Mucosa of rectum (tissue), 2 donors: ENCODE measurements around the gene SAXO1.
A peak's percentile ranks its signal among the peaks of the same experiment; 100 is the strongest.

Source experiments
- H3K27ac ChIP-seq, 2 donors: one replicate each; pipeline ENCODE4 v1.7.0; 2013; ENCODE audit warnings: inconsistent platforms in 2 of 2, low read depth in 2 of 2, low read length in 2 of 2
- H3K27me3 ChIP-seq, 2 donors: one replicate each; pipeline ENCODE4 v1.7.0; 2013; ENCODE audit warnings: low read length in 2 of 2; ENCODE audit not compliant: control insufficient read depth in 2 of 2, insufficient read depth in 2 of 2
- H3K36me3 ChIP-seq, 2 donors: one replicate each; pipeline ENCODE4 v1.7.0; 2013; ENCODE audit warnings: low read length in 2 of 2; ENCODE audit not compliant: control insufficient read depth in 2 of 2, insufficient read depth in 2 of 2
- H3K4me1 ChIP-seq, 2 donors: one replicate each; pipeline ENCODE4 v1.7.0; 2013; ENCODE audit warnings: low read length in 2 of 2, mild to moderate bottlenecking in 1 of 2; ENCODE audit not compliant: control insufficient read depth in 2 of 2, insufficient read depth in 2 of 2
- H3K4me3 ChIP-seq, 2 donors: one replicate each; pipeline ENCODE4 v1.7.0; 2013; ENCODE audit warnings: low read length in 2 of 2
- H3K9ac ChIP-seq, 2 donors: one replicate each; pipeline ENCODE4 v1.7.0; 2013; ENCODE audit warnings: low read length in 2 of 2, low read depth in 1 of 2, mild to moderate bottlenecking in 1 of 2
- H3K9me3 ChIP-seq, 2 donors: one replicate each; pipeline ENCODE4 v1.7.0; 2013; ENCODE audit warnings: low read length in 2 of 2; ENCODE audit not compliant: control insufficient read depth in 2 of 2
- donor health status: healthy.
- donor health status: Normal muscosa, but diverticular disease.

The SAXO1 gene

GRCh38 chr9:19033015-19033414, at the start of gene SAXO1:
Gene SAXO1 (minus strand): TSS chr9:19033209. CDS start chr9:19032908, 301 bp downstream.
- Histone ChIP-seq H3K4me3 (no peak within 1 kb of the TSS), H3K9ac (no peak within 1 kb of the TSS), H3K9me3 (no peaks in the 10 kb centered on the region), H3K36me3 (no peaks in the 10 kb centered on the region), H3K27me3 (no peaks in the 10 kb centered on the region), H3K27ac (no peak within 1 kb of the TSS), H3K4me1 (no peaks in the 10 kb centered on the region)

DNA sequence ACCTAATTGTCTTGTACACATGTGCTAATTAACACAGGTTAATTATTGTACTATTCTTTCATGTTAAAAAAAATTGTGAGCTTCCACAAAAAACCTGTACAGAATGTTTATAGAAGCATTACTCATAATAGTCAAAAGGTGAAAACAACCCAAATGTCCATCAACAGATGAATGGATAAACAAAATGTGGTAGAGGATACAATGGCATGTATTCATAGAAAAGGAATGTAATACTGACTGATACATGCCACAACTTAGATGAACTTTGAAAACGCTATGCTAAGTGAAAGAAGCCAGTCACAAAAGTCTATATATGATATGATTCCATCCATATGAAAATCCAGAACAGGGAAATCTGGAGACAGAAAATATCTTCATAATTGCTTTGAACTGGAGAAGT, 41.8 kb upstream of the SAXO1 start:
- Histone ChIP-seq H3K27me3 (no peaks in the 10 kb centered on the region), H3K36me3 (peaks cover 13 to 35% of the 10 kb centered on the region in 2 donors), H3K9me3 (no peaks in the 10 kb centered on the region), H3K9ac (no peak overlapping the region), H3K4me3 (no peak overlapping the region), H3K4me1 (no peaks in the 10 kb centered on the region), H3K27ac (no peak overlapping the region)

- Histone ChIP-seq H3K9me3 (no peaks in the 10 kb centered on the region), H3K36me3 (peaks cover 13 to 40% of the 10 kb centered on the region in 2 donors), H3K27ac (no peak overlapping the region), H3K27me3 (no peaks in the 10 kb centered on the region), H3K4me3 (no peak overlapping the region), H3K9ac (no peak overlapping the region), H3K4me1 (no peaks in the 10 kb centered on the region)
Measured at GRCh38 chr9:19074229-19074628, 41.2 kb upstream of the SAXO1 start.

- H3K27me3 ChIP-seq = no peaks in the 10 kb centered on the region
- H3K4me1 ChIP-seq = no peaks in the 10 kb centered on the region
- H3K9me3 ChIP-seq = no peaks in the 10 kb centered on the region
- no peak overlapping the region for H3K4me3 ChIP-seq
- H3K9ac ChIP-seq = no peak overlapping the region
- no peak overlapping the region for H3K27ac ChIP-seq
- peaks cover 14 to 29% of the 10 kb centered on the region in 2 donors for H3K36me3 ChIP-seq
Measured at GRCh38 chr9:19057033-19057432, 24.0 kb upstream of the SAXO1 start.

DNA sequence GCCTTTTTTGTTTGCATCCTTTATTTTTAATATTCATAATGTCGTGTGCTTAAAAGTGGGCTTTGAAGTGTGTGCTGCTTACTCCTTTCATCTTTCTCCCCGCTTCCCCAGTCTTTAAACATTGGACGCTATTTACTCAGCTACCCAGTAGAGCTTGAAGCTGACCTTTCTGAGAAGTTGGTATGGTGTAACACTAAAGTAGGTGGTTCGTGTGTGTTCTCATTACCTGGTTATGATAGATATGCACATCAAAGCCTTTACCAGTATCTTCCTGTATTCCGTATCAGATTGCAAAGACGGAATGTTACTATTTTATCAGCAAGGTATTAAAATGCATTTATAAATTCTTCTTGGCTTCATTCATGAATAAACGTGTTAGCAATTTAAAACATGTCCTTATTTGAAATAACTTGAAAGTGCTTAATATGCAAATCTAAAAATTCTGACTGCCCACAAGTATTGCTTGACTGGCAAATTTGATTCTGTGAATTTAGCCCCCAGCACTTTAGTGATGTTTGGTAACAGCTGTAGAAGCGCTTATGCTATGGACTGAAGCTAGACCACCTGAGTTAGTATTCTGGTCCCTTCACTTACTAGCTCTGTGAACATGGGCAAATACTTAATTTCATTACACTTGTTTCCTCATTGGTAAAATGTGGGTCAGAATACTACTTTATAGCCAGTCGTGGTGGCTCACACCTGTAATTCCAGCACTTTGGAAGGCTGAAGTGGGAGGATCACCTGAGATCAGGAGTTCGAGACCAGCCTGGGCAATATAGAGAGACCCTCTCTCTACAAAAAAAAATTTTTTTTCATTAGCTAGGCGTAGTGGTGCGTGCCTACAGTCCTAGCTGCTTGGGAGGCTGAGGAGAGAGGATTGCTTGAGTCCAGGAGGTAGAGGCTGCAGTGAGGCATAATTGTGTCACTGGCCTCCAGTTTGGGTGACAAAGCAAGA, 17.9 kb upstream of the SAXO1 start:
- Histone ChIP-seq H3K27ac (no peak overlapping the region), H3K9ac (peak overlapping the region in 1 of 2 donors; percentile 90), H3K4me3 (peak overlapping the region; percentile 79 to 97), H3K36me3 (no peaks in the 10 kb centered on the region), H3K4me1 (peaks cover 18 to 19% of the 10 kb centered on the region in 2 donors), H3K27me3 (no peaks in the 10 kb centered on the region), H3K9me3 (no peaks in the 10 kb centered on the region)

DNA sequence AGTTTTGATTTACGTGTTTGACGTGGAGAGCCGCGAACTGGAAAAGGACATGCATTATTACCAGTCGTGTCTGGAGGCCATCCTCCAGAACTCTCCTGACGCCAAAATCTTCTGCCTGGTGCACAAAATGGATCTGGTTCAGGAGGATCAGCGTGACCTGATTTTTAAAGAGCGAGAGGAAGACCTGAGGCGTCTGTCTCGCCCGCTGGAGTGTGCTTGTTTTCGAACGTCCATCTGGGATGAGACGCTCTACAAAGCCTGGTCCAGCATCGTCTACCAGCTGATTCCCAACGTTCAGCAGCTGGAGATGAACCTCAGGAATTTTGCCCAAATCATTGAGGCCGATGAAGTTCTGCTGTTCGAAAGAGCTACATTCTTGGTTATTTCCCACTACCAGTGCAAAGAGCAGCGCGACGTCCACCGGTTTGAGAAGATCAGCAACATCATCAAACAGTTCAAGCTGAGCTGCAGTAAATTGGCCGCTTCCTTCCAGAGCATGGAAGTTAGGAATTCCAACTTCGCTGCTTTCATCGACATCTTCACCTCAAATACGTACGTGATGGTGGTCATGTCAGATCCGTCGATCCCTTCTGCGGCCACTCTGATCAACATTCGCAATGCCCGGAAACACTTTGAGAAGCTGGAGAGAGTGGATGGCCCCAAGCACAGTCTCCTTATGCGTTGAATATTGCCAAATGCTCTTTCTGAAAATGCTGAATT, 17.1 kb upstream of the SAXO1 start:
- Histone ChIP-seq H3K4me3 (peak overlapping the region; percentile 79 to 97), H3K27me3 (no peaks in the 10 kb centered on the region), H3K9ac (peak overlapping the region; percentile 90 to 94), H3K36me3 (no peaks in the 10 kb centered on the region), H3K4me1 (peaks cover 18 to 19% of the 10 kb centered on the region in 2 donors), H3K27ac (peak overlapping the region; percentile 95 to 97), H3K9me3 (no peaks in the 10 kb centered on the region)

GRCh38 chr9:19048966-19049916, 16.2 kb upstream of the SAXO1 start, which contains the start of gene RRAGA:
Gene RRAGA (plus strand): TSS chr9:19049427. CDS start chr9:19049660, 233 bp downstream.
- H3K9ac ChIP-seq = peak within 1 kb of the TSS; percentile 90 to 94
- no peaks in the 10 kb centered on the region for H3K9me3 ChIP-seq
- peaks cover 18 to 19% of the 10 kb centered on the region in 2 donors for H3K4me1 ChIP-seq

DNA sequence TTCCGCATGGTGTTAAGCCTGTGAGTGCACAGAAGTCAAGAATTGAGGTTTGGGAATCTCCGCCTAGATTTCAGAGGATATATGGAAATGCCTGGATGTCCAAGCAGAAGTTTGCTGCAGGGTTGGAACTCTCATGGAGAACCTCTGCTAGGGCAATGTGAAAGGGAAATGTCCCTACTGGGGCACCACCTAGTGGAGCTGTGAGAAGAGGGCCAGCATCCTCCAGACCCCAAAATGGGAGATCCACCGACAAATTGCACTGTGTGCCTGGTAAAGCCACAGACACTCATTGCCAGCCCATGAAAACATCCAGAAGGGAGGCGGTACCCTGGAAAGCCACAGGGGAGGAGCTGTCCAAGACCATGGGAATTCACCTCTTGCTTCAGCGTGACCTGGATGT, 3.6 kb upstream of the SAXO1 start:
- H3K4me1 ChIP-seq = no peaks in the 10 kb centered on the region
- no peak overlapping the region for H3K27ac ChIP-seq
- H3K36me3 ChIP-seq = no peaks in the 10 kb centered on the region
- no peaks in the 10 kb centered on the region for H3K27me3 ChIP-seq
- H3K4me3 ChIP-seq = no peak overlapping the region
- H3K9ac ChIP-seq = no peak overlapping the region
- no peaks in the 10 kb centered on the region for H3K9me3 ChIP-seq

More at GRCh38 chr9:19048966-19049916, 16.2 kb upstream of the SAXO1 start, which contains the start of gene RRAGA:
- Histone ChIP-seq H3K27me3 (no peaks in the 10 kb centered on the region), H3K27ac (peak within 1 kb of the TSS; percentile 95 to 97), H3K36me3 (no peaks in the 10 kb centered on the region), H3K4me3 (peak within 1 kb of the TSS; percentile 79 to 97)

DNA sequence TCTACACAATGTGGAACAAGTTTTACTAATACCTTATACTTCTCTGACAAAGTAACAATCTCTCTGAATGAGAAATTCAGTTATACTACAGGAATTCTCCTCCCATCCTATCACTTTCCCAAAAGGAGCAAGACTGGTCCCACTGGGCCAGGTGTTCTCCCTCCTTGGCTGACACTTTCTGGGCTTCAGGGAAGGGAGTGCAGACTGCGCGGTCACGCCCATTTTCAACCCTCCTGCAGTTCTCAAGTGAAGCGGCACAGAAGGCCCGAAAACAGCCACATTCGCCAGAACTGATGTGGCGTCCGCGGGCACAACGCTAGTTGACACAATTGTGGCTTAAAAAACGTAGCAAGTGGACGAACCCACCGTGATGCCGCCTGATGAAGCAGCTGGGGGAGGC, 603 bp downstream of the SAXO1 start:
- Histone ChIP-seq H3K9ac (no peak overlapping the region), H3K27me3 (no peaks in the 10 kb centered on the region), H3K4me1 (no peaks in the 10 kb centered on the region), H3K9me3 (no peaks in the 10 kb centered on the region), H3K4me3 (no peak overlapping the region), H3K27ac (no peak overlapping the region), H3K36me3 (no peaks in the 10 kb centered on the region)
